ENCODE results near the gene MDN1. TPM values are rescaled to one million over a fixed set of nuclear protein-coding genes. Genes with fewer than 3 reads are reported as not detected.
"Not testable (repeated sequence)": the region's sequence is repeated elsewhere in the genome, so short reads cannot be mapped to it uniquely, and the experiment has no call there.

MDN1 gene
- total RNA-seq, 1 donor from 2014 or later, result 16.8 TPM

- no peak overlapping the region for H3K4me3 ChIP-seq (ENCODE audit: low read depth, low read length)
- FAIRE-seq (no peak), DNase-seq (ENCODE audit: low read depth) (peak; percentile 52)
- TF ChIP-seq CTCF (IDR thresholded peaks at IDR 0.05; ENCODE audit: insufficient read depth, low read length, severe bottlenecking), result peak; percentile 64
- no peaks in the 10 kb centered on the region for H3K27me3 ChIP-seq (ENCODE audit: control insufficient read depth, insufficient read depth, low read length)
- H3K36me3 ChIP-seq (ENCODE audit: control insufficient read depth, insufficient read depth, low read length), result peaks cover 5% of the 10 kb centered on the region
These were observed 26.7 kb downstream of the MDN1 start for GRCh38 chr6:89792881-89793280.

DNA sequence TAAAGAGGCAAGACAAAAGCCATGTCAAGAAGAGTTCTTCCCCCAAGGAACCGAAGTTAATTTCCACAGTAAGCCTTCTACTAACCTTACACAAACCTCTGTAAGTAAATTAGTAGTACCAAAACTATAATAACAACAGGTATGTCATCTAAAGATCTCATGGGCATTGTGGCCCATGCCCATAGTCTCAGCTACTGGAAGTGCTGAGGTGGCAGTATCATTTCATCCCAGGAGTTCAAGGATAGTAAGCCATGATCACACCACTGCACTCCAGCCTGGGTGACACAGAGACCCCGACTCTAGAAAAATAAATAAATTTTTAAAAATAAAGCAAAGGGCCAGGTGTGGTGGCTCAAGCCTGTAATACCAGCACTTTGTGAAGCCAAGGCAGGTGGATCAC lies 29.2 kb downstream of the MDN1 start:
- DNase-seq (ENCODE audit: low read depth) (no peak), FAIRE-seq (no peak)
- Histone ChIP-seq H3K4me3 (ENCODE audit: low read depth, low read length) (no peak overlapping the region), H3K36me3 (ENCODE audit: control insufficient read depth, insufficient read depth, low read length) (peaks cover 6% of the 10 kb centered on the region), H3K27me3 (ENCODE audit: control insufficient read depth, insufficient read depth, low read length) (no peaks in the 10 kb centered on the region)
- TF ChIP-seq CTCF (IDR thresholded peaks at IDR 0.05; ENCODE audit: insufficient read depth, low read length, severe bottlenecking), result no peak

DNA sequence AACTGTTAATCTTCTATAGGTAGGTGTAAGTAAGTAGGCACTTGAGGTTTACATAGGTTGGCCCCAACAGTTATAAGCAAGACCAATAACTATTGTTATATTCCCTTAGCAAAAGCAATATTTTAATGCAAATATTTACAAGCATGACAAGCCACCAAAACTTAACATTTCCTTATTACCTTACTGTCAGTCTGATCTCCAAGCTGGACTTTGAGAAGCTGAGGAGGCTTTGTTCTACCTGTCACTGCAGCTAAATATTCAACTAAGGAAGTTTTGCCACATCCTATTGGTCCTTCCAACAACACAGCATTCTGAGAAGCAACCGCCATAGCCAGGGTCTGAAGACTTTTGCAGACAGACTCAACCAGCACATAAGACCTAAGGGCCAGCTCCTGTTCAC lies 29.6 kb downstream of the MDN1 start:
- DNase-seq (ENCODE audit: low read depth) (no peak), FAIRE-seq (peak; percentile 55)
- no peak for TF ChIP-seq CTCF (IDR thresholded peaks at IDR 0.05; ENCODE audit: insufficient read depth, low read length, severe bottlenecking)

GRCh38 chr6:89787660-89788328 lies 31.8 kb downstream of the MDN1 start:
- TF ChIP-seq CTCF (IDR thresholded peaks at IDR 0.05; ENCODE audit: insufficient read depth, low read length, severe bottlenecking), result no peak

More for the DNA sequence above, 29.6 kb downstream of the MDN1 start:
- Histone ChIP-seq H3K27me3 (ENCODE audit: control insufficient read depth, insufficient read depth, low read length) (no peaks in the 10 kb centered on the region), H3K36me3 (ENCODE audit: control insufficient read depth, insufficient read depth, low read length) (peaks cover 7% of the 10 kb centered on the region), H3K4me3 (ENCODE audit: low read depth, low read length) (no peak overlapping the region)

GRCh38 chr6:89786970-89787369 lies 32.6 kb downstream of the MDN1 start:
- TF ChIP-seq CTCF (IDR thresholded peaks at IDR 0.05; ENCODE audit: insufficient read depth, low read length, severe bottlenecking), result no peak
- peaks cover 7% of the 10 kb centered on the region for H3K36me3 ChIP-seq (ENCODE audit: control insufficient read depth, insufficient read depth, low read length)
- FAIRE-seq (no peak), DNase-seq (ENCODE audit: low read depth) (no peak)
- H3K4me3 ChIP-seq (ENCODE audit: low read depth, low read length), result no peak overlapping the region
- no peaks in the 10 kb centered on the region for H3K27me3 ChIP-seq (ENCODE audit: control insufficient read depth, insufficient read depth, low read length)

More at GRCh38 chr6:89787660-89788328, 31.8 kb downstream of the MDN1 start:
- FAIRE-seq (no peak), DNase-seq (ENCODE audit: low read depth) (no peak)
- Histone ChIP-seq H3K4me3 (ENCODE audit: low read depth, low read length) (no peak overlapping the region), H3K27me3 (ENCODE audit: control insufficient read depth, insufficient read depth, low read length) (no peaks in the 10 kb centered on the region), H3K36me3 (ENCODE audit: control insufficient read depth, insufficient read depth, low read length) (peaks cover 7% of the 10 kb centered on the region)

- H3K36me3 ChIP-seq (ENCODE audit: control insufficient read depth, insufficient read depth, low read length), result peaks cover 10% of the 10 kb centered on the region
These were observed 34.8 kb downstream of the MDN1 start for GRCh38 chr6:89784838-89785237.

GRCh38 chr6:89783293-89783692 lies 36.3 kb downstream of the MDN1 start:
- H3K4me3 ChIP-seq (ENCODE audit: low read depth, low read length); H3K27me3 ChIP-seq (ENCODE audit: control insufficient read depth, insufficient read depth, low read length); H3K36me3 ChIP-seq (ENCODE audit: control insufficient read depth, insufficient read depth, low read length); DNase-seq (ENCODE audit: low read depth); FAIRE-seq: not testable (repeated sequence)

More at GRCh38 chr6:89784838-89785237, 34.8 kb downstream of the MDN1 start:
- Histone ChIP-seq H3K4me3 (ENCODE audit: low read depth, low read length) (no peak overlapping the region), H3K27me3 (ENCODE audit: control insufficient read depth, insufficient read depth, low read length) (no peaks in the 10 kb centered on the region)
- DNase-seq (ENCODE audit: low read depth), result no peak
- TF ChIP-seq CTCF (IDR thresholded peaks at IDR 0.05; ENCODE audit: insufficient read depth, low read length, severe bottlenecking), result no peak
- no peak for FAIRE-seq
